ENCODE results near the gene DNAJC5G. TPM values are rescaled to one million over a fixed set of nuclear protein-coding genes. Genes with fewer than 3 reads are reported as not detected.

The DNAJC5G gene
- total RNA-seq, 6 experiments from 2014 or later = not detected

DNA sequence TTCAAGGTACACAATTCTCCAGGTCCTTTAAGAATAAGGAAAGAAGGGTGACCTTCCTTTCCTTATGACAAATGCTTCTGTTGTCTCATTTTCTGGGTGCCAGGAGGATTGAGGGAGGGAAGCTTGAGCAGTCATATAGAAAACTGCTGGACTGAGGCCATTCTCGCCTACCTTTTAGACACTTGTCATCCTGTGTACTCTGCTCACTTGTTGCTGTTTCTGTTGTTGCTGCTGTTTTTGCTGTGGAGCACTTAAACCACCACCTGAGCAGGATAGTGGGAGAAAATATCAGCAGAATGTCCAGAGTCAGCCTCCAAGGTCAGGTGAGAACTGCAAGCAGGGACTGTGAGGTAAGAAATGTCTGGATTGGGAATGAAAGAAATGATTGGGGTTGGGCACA lies 2.8 kb downstream of the DNAJC5G start:
- peaks cover 13% of the 10 kb centered on the region for H3K27me3 Mint-ChIP-seq (ENCODE audit: insufficient read depth)
- H3K9me3 Mint-ChIP-seq = no peaks in the 10 kb centered on the region
- H3K36me3 Mint-ChIP-seq (ENCODE audit: low read depth) = no peaks in the 10 kb centered on the region
- TF ChIP-seq, protein P1, sequence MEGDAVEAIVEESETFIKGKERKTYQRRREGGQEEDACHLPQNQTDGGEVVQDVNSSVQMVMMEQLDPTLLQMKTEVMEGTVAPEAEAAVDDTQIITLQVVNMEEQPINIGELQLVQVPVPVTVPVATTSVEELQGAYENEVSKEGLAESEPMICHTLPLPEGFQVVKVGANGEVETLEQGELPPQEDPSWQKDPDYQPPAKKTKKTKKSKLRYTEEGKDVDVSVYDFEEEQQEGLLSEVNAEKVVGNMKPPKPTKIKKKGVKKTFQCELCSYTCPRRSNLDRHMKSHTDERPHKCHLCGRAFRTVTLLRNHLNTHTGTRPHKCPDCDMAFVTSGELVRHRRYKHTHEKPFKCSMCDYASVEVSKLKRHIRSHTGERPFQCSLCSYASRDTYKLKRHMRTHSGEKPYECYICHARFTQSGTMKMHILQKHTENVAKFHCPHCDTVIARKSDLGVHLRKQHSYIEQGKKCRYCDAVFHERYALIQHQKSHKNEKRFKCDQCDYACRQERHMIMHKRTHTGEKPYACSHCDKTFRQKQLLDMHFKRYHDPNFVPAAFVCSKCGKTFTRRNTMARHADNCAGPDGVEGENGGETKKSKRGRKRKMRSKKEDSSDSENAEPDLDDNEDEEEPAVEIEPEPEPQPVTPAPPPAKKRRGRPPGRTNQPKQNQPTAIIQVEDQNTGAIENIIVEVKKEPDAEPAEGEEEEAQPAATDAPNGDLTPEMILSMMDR (IDR thresholded peaks at IDR 0.05) = no peak
- H3K27ac Mint-ChIP-seq = no peak overlapping the region
- no peak for DNase-seq
- H3K4me1 Mint-ChIP-seq (ENCODE audit: low read depth) = peaks cover 49% of the 10 kb centered on the region
- no peak overlapping the region for H3K4me3 Mint-ChIP-seq

DNA sequence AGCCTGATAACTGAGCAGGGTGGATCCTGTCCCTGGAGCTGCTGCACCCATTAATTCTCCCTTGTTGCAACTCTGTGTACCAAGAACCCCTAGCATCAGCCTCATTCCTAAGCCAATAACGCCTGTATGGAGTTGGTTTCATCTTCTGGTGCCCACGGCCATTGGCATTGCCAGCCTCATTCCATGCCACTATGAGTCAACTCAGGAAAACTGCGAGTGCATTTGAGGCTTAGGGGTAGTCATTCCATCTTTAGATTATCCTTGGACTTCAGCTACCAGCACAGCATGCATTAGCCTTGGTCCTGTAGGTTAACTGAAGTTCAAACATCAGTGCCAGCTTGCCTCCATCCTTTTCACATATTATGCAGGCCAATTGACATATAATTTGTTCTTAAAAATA lies 5.6 kb downstream of the DNAJC5G start:
- Mint-ChIP-seq H3K4me1 (ENCODE audit: low read depth) (peaks cover 43% of the 10 kb centered on the region), H3K9me3 (no peaks in the 10 kb centered on the region), H3K27me3 (ENCODE audit: insufficient read depth) (peaks cover 20% of the 10 kb centered on the region), H3K4me3 (no peak overlapping the region), H3K27ac (no peak overlapping the region), H3K36me3 (ENCODE audit: low read depth) (no peaks in the 10 kb centered on the region)
- TF ChIP-seq, protein P1 (IDR thresholded peaks at IDR 0.05) = no peak
- no peak for DNase-seq

DNA sequence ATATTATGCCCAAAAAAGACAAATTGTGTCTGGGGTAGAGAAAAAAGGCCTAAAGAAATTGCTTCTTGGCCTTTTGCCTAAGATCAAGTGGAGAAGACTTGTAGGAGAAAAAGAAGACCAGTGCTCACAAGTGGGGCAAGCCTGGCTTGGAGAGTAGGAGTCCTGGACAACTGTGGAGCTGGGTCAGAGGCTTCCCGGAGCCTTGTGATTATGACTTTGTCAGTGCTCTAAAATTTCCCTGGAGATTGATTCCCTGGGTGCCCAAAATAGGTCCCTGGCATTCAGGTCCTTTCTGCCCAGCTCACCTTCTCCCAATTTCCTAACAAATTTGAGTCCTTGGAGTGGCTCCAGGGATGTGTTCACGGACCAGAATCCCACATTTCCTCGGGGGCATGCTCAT lies 6.2 kb downstream of the DNAJC5G start:
- peaks cover 24% of the 10 kb centered on the region for H3K27me3 Mint-ChIP-seq (ENCODE audit: insufficient read depth)

DNA sequence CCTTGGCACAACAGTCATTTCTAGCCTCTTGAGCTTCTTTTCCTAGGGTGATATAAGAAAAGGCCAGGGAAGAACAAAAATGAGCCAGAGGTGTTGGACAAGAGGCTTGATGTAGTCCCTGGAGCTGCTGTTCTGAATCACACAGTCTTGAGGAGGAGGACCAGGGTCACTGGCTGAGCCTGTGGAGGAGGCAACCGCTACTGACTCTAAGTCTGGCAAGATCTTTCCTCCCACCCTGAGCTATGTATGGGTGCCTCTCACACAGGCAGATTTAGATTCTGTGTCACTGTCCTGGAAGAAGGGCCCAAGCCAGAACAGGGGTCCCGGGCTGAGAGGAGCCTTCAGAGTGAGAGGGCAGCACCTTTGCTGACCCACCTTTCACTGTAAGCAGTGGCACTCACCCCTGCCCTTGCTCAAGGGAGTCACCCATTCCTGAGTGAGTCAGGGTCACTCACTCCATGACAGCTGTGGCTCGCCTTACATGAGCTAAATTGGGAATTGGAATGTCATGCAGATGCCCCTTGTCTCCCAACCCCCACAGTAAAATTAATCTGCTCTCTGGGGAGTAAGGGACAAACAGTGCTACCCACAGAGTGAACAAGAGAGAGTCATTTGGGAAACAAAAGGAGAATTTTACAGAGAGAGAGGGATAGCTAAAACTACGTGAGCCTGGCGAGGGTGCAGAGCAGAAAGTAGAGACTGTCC lies 6.8 kb downstream of the DNAJC5G start, which contains the start of gene TRIM54:
TRIM54 (plus strand) TSS at position 575 of the 705 bp plus-strand sequence. CDS start 303 bp downstream, outside the sequence.
- TF ChIP-seq, protein P1 (IDR thresholded peaks at IDR 0.05) = no peak
- no peak for DNase-seq
- Mint-ChIP-seq H3K27me3 (ENCODE audit: insufficient read depth) (peaks cover 29% of the 10 kb centered on the region), H3K9me3 (no peaks in the 10 kb centered on the region), H3K27ac (no peak within 1 kb of the TSS), H3K4me1 (ENCODE audit: low read depth) (peaks cover 43% of the 10 kb centered on the region), H3K4me3 (no peak within 1 kb of the TSS), H3K36me3 (ENCODE audit: low read depth) (no peaks in the 10 kb centered on the region)

More for the DNA sequence above, 6.2 kb downstream of the DNAJC5G start:
- peaks cover 43% of the 10 kb centered on the region for H3K4me1 Mint-ChIP-seq (ENCODE audit: low read depth)
- no peaks in the 10 kb centered on the region for H3K9me3 Mint-ChIP-seq
- H3K36me3 Mint-ChIP-seq (ENCODE audit: low read depth) = no peaks in the 10 kb centered on the region
- TF ChIP-seq, protein P1 (IDR thresholded peaks at IDR 0.05) = no peak
- H3K27ac Mint-ChIP-seq = no peak overlapping the region
- H3K4me3 Mint-ChIP-seq = no peak overlapping the region
- DNase-seq = no peak

DNA sequence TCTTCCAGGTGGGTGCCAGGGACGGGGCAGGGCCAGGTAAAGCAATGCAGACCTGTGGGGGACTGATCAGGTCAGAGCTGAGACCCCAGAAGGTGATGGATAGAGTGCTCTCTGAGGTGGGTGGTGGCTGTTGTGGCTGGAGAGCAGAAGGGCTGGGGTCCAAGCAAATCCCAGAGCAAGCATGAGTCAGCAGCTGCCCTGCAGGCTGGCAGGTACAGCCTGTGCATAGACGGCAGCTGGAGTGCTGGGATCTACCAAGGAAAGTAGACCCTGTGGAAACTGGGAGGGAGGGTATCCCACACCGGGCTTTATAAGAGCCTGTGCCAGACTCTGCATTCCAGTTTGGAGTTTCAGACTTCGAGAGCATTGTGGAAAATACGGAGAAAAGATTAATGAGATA lies 7.7 kb downstream of the DNAJC5G start:
- no peaks in the 10 kb centered on the region for H3K9me3 Mint-ChIP-seq
- no peak overlapping the region for H3K4me3 Mint-ChIP-seq
- no peaks in the 10 kb centered on the region for H3K36me3 Mint-ChIP-seq (ENCODE audit: low read depth)
- TF ChIP-seq, protein P1 (IDR thresholded peaks at IDR 0.05) = no peak
- H3K4me1 Mint-ChIP-seq (ENCODE audit: low read depth) = peaks cover 43% of the 10 kb centered on the region
- H3K27ac Mint-ChIP-seq = no peak overlapping the region
- peaks cover 37% of the 10 kb centered on the region for H3K27me3 Mint-ChIP-seq (ENCODE audit: insufficient read depth)
- no peak for DNase-seq
